Measurements from ENCODE around the gene ATF6B. TPM values are rescaled to one million over a fixed set of nuclear protein-coding genes. Genes with fewer than 3 reads are reported as not detected.

Gene ATF6B
- total RNA-seq, 1 experiment from 2014 or later, result 196 TPM

- peaks cover 29% of the 10 kb centered on the region for H3K36me3 Mint-ChIP-seq (ENCODE audit: insufficient read depth, unreplicated experiment)
- BruUV-seq (replicated peaks), result TSS peak; percentile 54
- no peaks in the 10 kb centered on the region for H3K9me3 Mint-ChIP-seq (ENCODE audit: low read depth, unreplicated experiment)
- peak within 1 kb of the TSS; percentile 94 for H3K4me3 Mint-ChIP-seq (ENCODE audit: low read depth, unreplicated experiment)
- intact Hi-C loops (cut with micrococcal nuclease; ENCODE audit: unreplicated experiment), result loop anchor here (1.0 kb wide), 1 partner anchor 35 kb away; no protein-coding TSS in a partner anchor
- CTCF ChIA-PET, result interaction anchor here (0.6 to 1.3 kb wide), 8 partner anchors 24 to 307 kb away, joined by 3 to 12 read pairs (median 4); partner anchors contain the start of genes ATF6B, FKBPL and PBX2
- no peaks in the 10 kb centered on the region for H3K27me3 Mint-ChIP-seq (ENCODE audit: unreplicated experiment)
- DNase-seq, result peak; percentile 87
- no peak for TF ChIP-seq CTCF (IDR thresholded peaks at IDR 0.05; ENCODE audit: unreplicated experiment)
- peaks cover 22% of the 10 kb centered on the region for H3K4me1 Mint-ChIP-seq (ENCODE audit: low read depth, unreplicated experiment)
- peak within 1 kb of the TSS; percentile 52 for H3K27ac Mint-ChIP-seq (ENCODE audit: unreplicated experiment)
These were observed 25.8 kb upstream of the ATF6B start, which contains the start of gene PPT2 for GRCh38 chr6:32153564-32154513. TSS of gene PPT2 (plus strand) at chr6:32154141. CDS start at chr6:32154595, 454 bp downstream.

GRCh38 chr6:32152769-32153563 lies 24.9 kb upstream of the ATF6B start:
- H3K36me3 Mint-ChIP-seq (ENCODE audit: insufficient read depth, unreplicated experiment), result peaks cover 23% of the 10 kb centered on the region
- H3K4me3 Mint-ChIP-seq (ENCODE audit: low read depth, unreplicated experiment), result peak overlapping the region; percentile 94
- intact Hi-C loops (cut with micrococcal nuclease; ENCODE audit: unreplicated experiment), result no loop called here
- BruUV-seq (replicated peaks), result no TSS peak
- DNase-seq, result no peak
- peaks cover 22% of the 10 kb centered on the region for H3K4me1 Mint-ChIP-seq (ENCODE audit: low read depth, unreplicated experiment)
- H3K27me3 Mint-ChIP-seq (ENCODE audit: unreplicated experiment), result no peaks in the 10 kb centered on the region
- H3K27ac Mint-ChIP-seq (ENCODE audit: unreplicated experiment), result peak overlapping the region; percentile 24
- H3K9me3 Mint-ChIP-seq (ENCODE audit: low read depth, unreplicated experiment), result peaks cover 2% of the 10 kb centered on the region
- CTCF ChIA-PET, result interaction anchor here (0.6 kb wide), 1 partner anchor 306 kb away, joined by 4 read pairs; no protein-coding TSS in a partner anchor
- TF ChIP-seq CTCF (IDR thresholded peaks at IDR 0.05; ENCODE audit: unreplicated experiment), result no peak

GRCh38 chr6:32151863-32152768 lies 24.1 kb upstream of the ATF6B start, which contains the start of gene PRRT1:
TSS of gene PRRT1 (minus strand) at chr6:32151939. CDS start at chr6:32151827, 112 bp downstream.
- peaks cover 22% of the 10 kb centered on the region for H3K4me1 Mint-ChIP-seq (ENCODE audit: low read depth, unreplicated experiment)
- CTCF ChIA-PET, result no interaction called here

More at GRCh38 chr6:32151863-32152768, 24.1 kb upstream of the ATF6B start, which contains the start of gene PRRT1:
- Mint-ChIP-seq H3K4me3 (ENCODE audit: low read depth, unreplicated experiment) (no peak within 1 kb of the TSS), H3K9me3 (ENCODE audit: low read depth, unreplicated experiment) (peaks cover 2% of the 10 kb centered on the region), H3K27me3 (ENCODE audit: unreplicated experiment) (no peaks in the 10 kb centered on the region), H3K36me3 (ENCODE audit: insufficient read depth, unreplicated experiment) (peaks cover 16% of the 10 kb centered on the region), H3K27ac (ENCODE audit: unreplicated experiment) (no peak within 1 kb of the TSS)
- intact Hi-C loops (cut with micrococcal nuclease; ENCODE audit: unreplicated experiment), result no loop called here
- no peak for TF ChIP-seq CTCF (IDR thresholded peaks at IDR 0.05; ENCODE audit: unreplicated experiment)
- no TSS peak for BruUV-seq (replicated peaks)
- DNase-seq, result no peak
